HepG2 (cell line): ENCODE results near the gene SBNO2. TPM values are rescaled to one million over a fixed set of nuclear protein-coding genes. Genes with fewer than 3 reads are reported as not detected.

Experiments used
- ETV6 ChIP-seq: sonication (generic); formaldehyde crosslinking; conservative IDR thresholded peaks from 2 replicates; pipeline ENCODE4 v1.4.0; 2020; ENCODE audit warnings: missing genetic modification reagents
- GABPB1 ChIP-seq: IDR thresholded peaks from 2 replicates; pipeline ENCODE4 v1.6.1; 2016; ENCODE audit warnings: mild to moderate bottlenecking, missing genetic modification reagents, moderate library complexity, missing compliant biosample characterization
- KDM1A ChIP-seq: IDR thresholded peaks from 2 replicates; pipeline ENCODE4 v1.6.1; 2016; ENCODE audit warnings: missing compliant biosample characterization
- NCOA2 ChIP-seq: sonication (generic); formaldehyde crosslinking; IDR thresholded peaks from 2 replicates; pipeline ENCODE4 v1.8.0; 2022; ENCODE audit warnings: inconsistent platforms
- NRL ChIP-seq: sonication (generic); formaldehyde crosslinking; IDR thresholded peaks from 2 replicates; pipeline ENCODE4 v1.5.0; 2020; ENCODE audit warnings: missing genetic modification reagents, mild to moderate bottlenecking, moderate library complexity, borderline replicate concordance
- PHB2 ChIP-seq: fragments of 450-650 bp; IDR thresholded peaks from 2 replicates; pipeline ENCODE4 v1.6.1; 2018; ENCODE audit not compliant: partially characterized antibody
- RFXANK ChIP-seq: IDR thresholded peaks from 2 replicates; pipeline ENCODE4 v1.6.1; 2016
- SNAPC5 ChIP-seq: sonication (generic); formaldehyde crosslinking; IDR thresholded peaks from 2 replicates; pipeline ENCODE4 v1.8.1; 2023; ENCODE audit warnings: mild to moderate bottlenecking, missing genetic modification reagents, borderline replicate concordance
- STAT5B ChIP-seq: sonication (generic); formaldehyde crosslinking; IDR thresholded peaks from 2 replicates; pipeline ENCODE4 v1.4.0; 2020; ENCODE audit warnings: missing genetic modification reagents
- TAF15 ChIP-seq: fragments of 200-400 bp; formaldehyde crosslinking; IDR thresholded peaks from one replicate; pipeline ENCODE4 v1.6.1; 2018; ENCODE audit warnings: mild to moderate bottlenecking, low read depth, low read length; ENCODE audit not compliant: poor library complexity, severe bottlenecking
- THAP8 ChIP-seq: sonication (generic); formaldehyde crosslinking; IDR thresholded peaks from 2 replicates; pipeline ENCODE4 v1.5.1; 2020; ENCODE audit warnings: missing genetic modification reagents, mild to moderate bottlenecking, borderline replicate concordance
- THAP9 ChIP-seq: sonication (generic); formaldehyde crosslinking; IDR thresholded peaks from 2 replicates; pipeline ENCODE4; 2020; ENCODE audit warnings: missing genetic modification reagents, mild to moderate bottlenecking, borderline replicate concordance
- ZBTB1 ChIP-seq: sonication (generic); formaldehyde crosslinking; IDR thresholded peaks from 2 replicates; pipeline ENCODE4 v1.4.0; 2020; ENCODE audit warnings: missing genetic modification reagents, borderline replicate concordance
- ZFP36L1 ChIP-seq: sonication (generic); formaldehyde crosslinking; IDR thresholded peaks from 2 replicates; pipeline ENCODE4 v1.8.0; 2022; ENCODE audit warnings: mild to moderate bottlenecking, missing genetic modification reagents, moderate library complexity
- ZFX ChIP-seq: sonication (generic); formaldehyde crosslinking; IDR thresholded peaks from 2 replicates; pipeline ENCODE4 v1.4.0; 2020; ENCODE audit warnings: mild to moderate bottlenecking, low read depth, missing genetic modification reagents, moderate library complexity
- ZNF205 ChIP-seq: IDR thresholded peaks from 2 replicates; pipeline ENCODE4 v1.6.1; 2018; ENCODE audit warnings: missing biosample characterization, missing genetic modification reagents
- ZNF331 ChIP-seq: sonication (generic); formaldehyde crosslinking; IDR thresholded peaks from 2 replicates; pipeline ENCODE4 v1.4.0; 2020; ENCODE audit warnings: missing genetic modification reagents
- ZNF512B ChIP-seq: sonication (generic); formaldehyde crosslinking; IDR thresholded peaks from 2 replicates; pipeline ENCODE4 v1.5.1; 2020; ENCODE audit warnings: missing genetic modification reagents, mild to moderate bottlenecking, borderline replicate concordance
- ZNF652 ChIP-seq: IDR thresholded peaks from 2 replicates; pipeline ENCODE4 v1.6.1; 2016; ENCODE audit warnings: low read depth, borderline replicate concordance
- ZNF770 ChIP-seq: sonication (generic); formaldehyde crosslinking; IDR thresholded peaks from 2 replicates; pipeline ENCODE4 v1.5.0; 2020; ENCODE audit warnings: mild to moderate bottlenecking, missing genetic modification reagents
- ZNF776 ChIP-seq: sonication (generic); formaldehyde crosslinking; IDR thresholded peaks from 2 replicates; pipeline ENCODE4 v1.4.0; 2020; ENCODE audit warnings: mild to moderate bottlenecking, missing genetic modification reagents
- polyA plus RNA-seq, 8 experiments: library from polyadenylated mRNA; depleted of rRNA in 3 of 8; stranded (reverse) in 7 of 8; unstranded in 1 of 8; fragments of >200 nt; fragmentation: Illumina TruSeq in 4 of 8; extraction: Trizol in 4 of 8; gene quantifications; 2 replicates each; pipeline versions ENCODE4 v1.2.1 to v1.2.3, GENCODE V29; 2011 to 2016; ENCODE audit warnings: low read depth in 4 of 8, missing spikeins in 1 of 8, mixed read lengths in 1 of 8; ENCODE audit not compliant: insufficient read depth in 1 of 8
- total RNA-seq, 5 experiments: library from RNA; depleted of rRNA; stranded (reverse); fragments of >200 nt; fragmentation: Illumina TruSeq; extraction: Trizol; gene quantifications; 2 replicates each; pipeline ENCODE4 v1.2.3, GENCODE V29; 2016; ENCODE audit warnings: low read depth in 1 of 5

The SBNO2 gene
- total and polyA plus RNA-seq, 2 of the 13 experiments (the other 11 are each of a cell fraction or from before 2014, with no cell fraction given): 8.6 to 10.4 TPM

GRCh38 chr19:1097810-1098176 is 76.3 kb downstream of the SBNO2 start (continued):
- TF ChIP-seq THAP9 (0 out of 2 replicates have a peak, but pooled peaks have one; percentile 28), THAP8 (CRISPR knock-in tag) (no peak), ZBTB1 (CRISPR knock-in tag) (no peak), STAT5B (CRISPR knock-in tag) (no peak), SNAPC5 (CRISPR knock-in tag) (no peak), ZNF205 (peak; percentile 78; the same call in 1 of the 2 replicates), KDM1A (CRISPR knock-in tag) (peak; percentile 91), ZFX (no peak), ZFP36L1 (no peak), PHB2 (no peak), GABPB1 (CRISPR knock-in tag) (0 out of 2 replicates have a peak, but pooled peaks have one; percentile 9), ZNF652 (CRISPR knock-in tag) (peak; percentile 7; the same call in 1 of the 2 replicates), TAF15 (no peak), ZNF770 (CRISPR knock-in tag) (peak; percentile 74; the same call in 1 of the 2 replicates), ZNF512B (CRISPR knock-in tag) (no peak), NCOA2 (CRISPR knock-in tag) (peak; percentile 65; the same call in 1 of the 2 replicates), NRL (no peak), ZNF331 (CRISPR knock-in tag) (peak; percentile 87), RFXANK (CRISPR knock-in tag) (no peak), ETV6 (CRISPR knock-in tag) (no peak), ZNF776 (CRISPR knock-in tag) (0 out of 2 replicates have a peak, but pooled peaks have one; percentile 13)
